NCI-H345 treated with DMSO at 0.1 percent for 48 hours (cell line): ENCODE data around the gene IRF1.

ENCODE experiments used
- DNase-seq: peaks from one replicate; lab custom pipeline; 2025; ENCODE audit not compliant: unreplicated experiment; lab: John Stamatoyannopoulos, UW

The IRF1 gene

GRCh38 chr5:132475497-132475882 is 15.1 kb downstream of the IRF1 start:
- DNase-seq: no peak

GRCh38 chr5:132474881-132475496 is 15.6 kb downstream of the IRF1 start:
- DNase-seq: no peak

GRCh38 chr5:132474131-132474723 is 16.3 kb downstream of the IRF1 start:
- no peak for DNase-seq

DNA sequence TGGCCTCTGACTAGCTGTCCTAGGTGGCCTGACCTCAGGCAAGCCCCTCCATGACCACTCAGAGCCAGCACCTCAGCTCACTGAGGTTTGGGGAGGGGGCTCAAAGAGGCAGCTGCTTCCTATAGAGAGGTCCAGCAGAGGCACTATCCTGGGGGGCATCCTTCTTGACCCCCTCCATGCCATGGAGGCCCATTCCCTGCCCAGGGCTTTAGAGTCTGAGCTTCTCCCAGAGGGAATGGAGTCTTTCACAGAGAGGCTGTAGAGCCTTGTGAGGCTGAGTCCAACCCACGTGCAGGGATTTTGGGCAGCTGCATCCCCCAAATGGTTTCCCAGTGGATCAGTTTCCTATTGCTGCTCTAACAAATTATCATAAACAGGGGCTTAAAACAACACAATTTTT is 16.9 kb downstream of the IRF1 start:
- DNase-seq: no peak

DNA sequence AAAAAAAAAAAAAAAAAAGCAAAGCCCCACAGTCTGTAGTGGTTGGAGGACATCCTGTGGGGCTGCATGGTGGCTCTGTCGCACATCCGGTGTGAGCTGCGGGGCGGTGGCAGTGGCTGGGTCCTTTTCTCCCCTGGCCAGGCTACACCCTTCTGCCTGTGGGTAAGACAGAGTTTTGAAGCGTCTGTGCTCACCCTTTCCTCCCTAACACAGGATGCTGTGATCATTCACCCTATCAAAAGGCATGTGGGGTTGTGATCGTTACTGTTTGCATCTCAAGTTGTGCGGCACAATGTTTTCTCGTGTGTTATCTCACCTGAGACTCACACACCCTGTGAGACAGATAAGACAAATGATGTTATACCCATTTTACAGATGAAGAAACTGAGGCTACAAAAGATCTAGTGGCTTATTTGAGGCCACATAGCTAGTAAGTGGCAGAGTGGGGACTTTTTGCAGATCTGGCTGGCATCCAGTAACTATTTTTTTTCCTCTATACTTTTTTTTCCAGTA is 17.5 kb downstream of the IRF1 start:
- DNase-seq: no peak

DNA sequence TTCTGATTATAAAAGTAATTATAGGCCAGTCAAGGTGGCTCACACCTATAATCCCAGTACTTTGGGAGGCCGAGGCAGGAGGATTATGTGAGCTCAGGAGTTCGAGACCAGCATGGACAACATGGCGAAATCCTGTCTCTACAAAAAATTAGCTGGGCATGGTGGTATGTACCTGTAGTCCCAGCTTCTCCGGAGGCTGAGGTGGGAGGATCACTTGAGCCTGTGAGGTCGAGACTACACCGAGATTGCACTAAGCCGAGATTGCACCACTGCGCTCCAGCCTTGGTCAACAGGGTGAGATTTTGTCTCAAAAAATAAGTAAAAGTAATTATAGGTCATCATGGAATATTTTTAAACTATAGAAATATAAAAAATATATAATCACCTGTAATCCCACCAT is 18.1 kb downstream of the IRF1 start:
- DNase-seq: no peak

GRCh38 chr5:132471944-132472343 is 18.6 kb downstream of the IRF1 start:
- no peak for DNase-seq

GRCh38 chr5:132471151-132471907 is 19.2 kb downstream of the IRF1 start:
- DNase-seq: no peak

DNA sequence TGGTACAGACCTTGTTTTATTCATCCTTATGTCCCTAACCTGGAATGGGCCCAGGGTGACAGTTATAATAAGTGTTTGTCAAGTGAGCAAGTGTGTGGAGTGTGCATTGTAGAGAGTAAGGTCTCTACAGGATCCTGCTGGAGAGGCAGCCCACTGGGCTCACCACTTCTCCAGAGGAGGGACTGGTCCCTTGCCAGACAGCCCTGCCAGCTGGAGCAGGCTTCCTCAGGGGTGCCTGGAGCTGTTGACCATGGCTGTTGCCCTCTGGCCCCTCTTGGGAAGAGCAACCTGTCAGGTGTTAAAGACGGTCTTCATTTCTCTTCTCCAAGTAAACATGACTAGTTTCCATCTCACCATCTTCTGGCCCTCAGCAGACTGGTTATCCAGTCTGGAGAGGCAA is 20.0 kb downstream of the IRF1 start:
- no peak for DNase-seq

DNA sequence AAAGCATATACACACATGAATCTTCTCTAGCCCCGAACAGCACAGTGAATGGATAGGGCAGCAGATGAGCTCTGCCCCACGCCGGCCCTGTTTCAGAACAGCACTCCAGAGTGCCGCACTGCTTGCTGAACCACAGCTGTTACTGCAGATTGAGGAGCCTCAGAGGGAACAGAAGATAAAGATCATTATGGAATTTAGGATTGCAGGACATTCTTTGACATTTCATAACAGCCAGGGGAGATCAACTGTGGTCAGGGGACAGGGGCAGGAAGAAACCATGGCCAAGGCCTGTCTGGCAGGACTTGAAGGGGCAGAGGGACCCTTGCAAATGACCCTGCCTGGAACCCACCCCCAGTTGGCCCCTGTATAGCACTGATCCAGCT is 20.6 kb downstream of the IRF1 start:
- DNase-seq: no peak

- DNase-seq: no peak
Measured at GRCh38 chr5:132469380-132470009, 21.1 kb downstream of the IRF1 start.

GRCh38 chr5:132468656-132469379 is 21.8 kb downstream of the IRF1 start:
- no peak for DNase-seq

DNA sequence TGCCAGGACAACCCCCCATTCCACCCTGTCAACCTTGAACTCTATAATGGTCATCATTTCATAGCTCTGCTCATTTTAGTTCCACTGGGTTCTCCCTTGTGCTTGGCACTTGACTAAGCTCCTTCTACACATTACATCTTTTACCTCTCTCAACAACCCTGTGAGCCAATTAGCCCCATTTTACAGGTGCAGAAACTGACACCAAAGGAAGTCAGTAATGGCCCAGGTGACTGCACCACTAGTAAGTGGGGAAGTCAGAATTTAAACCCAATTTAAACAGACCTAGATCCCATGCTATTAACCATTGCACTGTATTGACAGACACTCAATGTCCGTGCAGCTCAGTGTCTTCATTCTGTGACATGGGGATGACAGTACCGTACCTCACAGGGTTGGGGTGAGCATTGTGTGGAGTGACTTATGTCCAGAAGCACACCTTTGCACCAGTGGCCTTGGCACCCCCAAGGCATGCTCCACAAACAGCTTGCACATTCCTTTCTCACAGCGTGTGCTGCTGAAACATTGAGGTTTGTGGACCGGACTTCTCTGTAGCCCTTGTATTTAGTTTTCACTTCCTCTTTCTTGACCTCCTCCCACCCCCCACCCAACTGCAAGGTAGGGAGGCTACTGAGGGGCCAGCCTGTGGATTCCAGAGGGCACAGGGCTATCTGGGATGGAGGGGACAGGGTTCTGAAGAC is 23.1 kb downstream of the IRF1 start:
- no peak for DNase-seq

DNA sequence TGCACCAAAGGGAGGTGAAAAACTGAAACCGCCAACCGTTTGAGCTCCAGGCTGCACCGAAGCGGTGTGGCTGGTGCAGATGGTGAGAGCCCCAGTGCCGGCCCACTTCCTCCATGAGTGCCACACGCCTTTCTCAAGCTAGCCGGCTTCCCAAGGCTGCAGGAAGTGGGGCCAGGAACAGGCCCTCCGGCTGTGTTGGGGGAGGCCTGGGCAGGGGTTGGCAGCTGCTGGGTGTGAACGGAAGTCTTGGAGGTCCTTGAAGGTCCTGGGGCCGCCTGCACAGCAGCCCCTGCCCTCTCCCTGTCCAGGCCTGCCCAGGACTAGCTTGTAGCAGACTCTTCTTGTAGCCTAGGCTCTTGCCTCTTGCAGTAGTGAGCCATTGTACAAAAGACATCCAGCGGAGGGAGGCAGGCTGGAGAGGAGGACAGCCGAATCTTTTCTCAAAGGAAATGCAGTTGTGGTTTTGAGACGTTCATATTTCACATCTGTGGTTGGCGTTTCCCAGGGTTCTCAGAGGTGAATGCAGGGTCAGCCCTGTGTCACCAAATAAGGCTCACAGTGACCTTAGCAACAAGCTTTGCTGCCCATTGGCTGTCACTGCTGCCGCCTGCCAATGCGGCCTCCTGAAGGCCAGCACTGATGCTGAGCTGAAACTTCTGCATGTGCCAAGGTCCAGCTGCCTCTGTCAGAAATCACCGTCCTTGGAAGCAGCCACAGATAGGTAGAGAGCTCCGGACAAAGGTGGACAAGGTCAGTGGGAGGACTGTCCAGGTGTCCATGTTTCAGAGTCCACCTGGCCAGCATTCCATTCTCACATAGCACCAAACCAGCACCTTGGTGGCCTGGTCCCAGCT is 23.9 kb downstream of the IRF1 start:
- no peak for DNase-seq

GRCh38 chr5:132465059-132465707 is 25.4 kb downstream of the IRF1 start:
- DNase-seq: no peak

GRCh38 chr5:132464156-132464939 is 26.2 kb downstream of the IRF1 start:
- no peak for DNase-seq

DNA sequence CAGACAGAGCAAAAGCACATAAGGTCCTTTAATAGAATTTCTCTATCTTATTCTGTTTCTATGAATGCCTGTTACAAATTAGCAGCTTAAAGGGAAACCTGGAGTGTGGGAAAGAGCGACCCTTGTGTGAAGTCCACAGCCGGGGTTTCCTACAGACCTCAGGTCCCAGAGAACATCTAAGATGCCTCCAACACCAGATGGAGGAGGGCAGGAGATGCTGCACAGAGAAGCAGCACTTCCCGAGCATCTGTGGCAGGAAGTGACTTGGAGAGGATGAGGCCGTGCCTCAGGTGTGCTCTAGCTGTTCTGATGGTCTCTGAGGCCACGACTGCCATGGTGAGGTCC is 26.8 kb downstream of the IRF1 start:
- DNase-seq: no peak
